Panc1 (cell line): ENCODE data around the gene TMEM106C. TPM values are rescaled to one million over a fixed set of nuclear protein-coding genes. Genes with fewer than 3 reads are reported as not detected.
"Not testable (repeated sequence)": the region's sequence is repeated elsewhere in the genome, so short reads cannot be mapped to it uniquely, and the experiment has no call there.

Experiments used
- ATAC-seq: fragments of 200-7000 bp; cut with Tn5 transposase; 2 replicates; pipeline ENCODE4 v1.9.1; 2020; ENCODE audit warnings: mild to moderate bottlenecking, moderate library complexity
- BruUV-seq: library from RNA; stranded (reverse); fragments of 400-500 nt; replicated peaks from 2 replicates; lab custom pipeline; 2021; lab: Mats Ljungman, UMichigan
- CTCF ChIA-PET: fragments of 300-600 bp; sonication (Branson Sonifier 250); formaldehyde crosslinking; loops from one replicate; lab custom pipeline; 2022; ENCODE audit warnings: antibody characterized with exemption; lab: Charles Lee
- POLR2A ChIA-PET: fragments of 300-600 bp; sonication (Branson Sonifier 250); formaldehyde crosslinking; loops from one replicate; lab custom pipeline; 2022; ENCODE audit warnings: antibody characterized with exemption; lab: Charles Lee
- DNase-seq: peaks from one replicate; pipeline ENCODE4 v3.0.0-alpha.2; 2010; ENCODE audit warnings: low read depth, low spot score
- H3K27ac ChIP-seq: 2 replicates; pipeline ENCODE4 v1.5.1; 2011; ENCODE audit warnings: mild to moderate bottlenecking, low read length, inconsistent platforms
- H3K27me3 ChIP-seq: fragments of 200-500 bp; sonication (Bioruptor generic); 2 replicates; pipeline ENCODE4 v1.6.0; 2014; ENCODE audit warnings: low read length, inconsistent platforms; ENCODE audit not compliant: control insufficient read depth, insufficient read depth
- H3K36me3 ChIP-seq: fragments of 200-500 bp; sonication (Bioruptor generic); 2 replicates; pipeline ENCODE4 v1.5.1; 2014; ENCODE audit warnings: inconsistent platforms, mild to moderate bottlenecking, low read length, moderate library complexity; ENCODE audit not compliant: control insufficient read depth, insufficient read depth
- H3K4me1 ChIP-seq: 2 replicates; pipeline ENCODE4 v1.5.1; 2011; ENCODE audit warnings: inconsistent platforms, mild to moderate bottlenecking, low read length, moderate library complexity; ENCODE audit not compliant: control insufficient read depth, insufficient read depth
- H3K4me3 ChIP-seq, 2 experiments: 2 replicates each; pipeline ENCODE4 v1.5.1; 2011 to 2012; ENCODE audit warnings: low read depth in 2 of 2, low read length in 2 of 2, mild to moderate bottlenecking in 2 of 2, inconsistent platforms in 1 of 2, moderate library complexity in 1 of 2
- H3K9me3 ChIP-seq: fragments of 200-500 bp; sonication (Bioruptor generic); 2 replicates; pipeline ENCODE4 v1.5.1; 2014; ENCODE audit warnings: low read depth, mild to moderate bottlenecking, inconsistent platforms, low read length, moderate library complexity; ENCODE audit not compliant: control insufficient read depth, insufficient read depth
- CTCF ChIP-seq: fragments of 450-650 bp; IDR thresholded peaks from 2 replicates; pipeline ENCODE4 v1.5.1; 2017; ENCODE audit warnings: mild to moderate bottlenecking
- POLR2AphosphoS5 ChIP-seq: IDR thresholded peaks from 2 replicates; pipeline ENCODE4 v1.6.1; 2012; ENCODE audit warnings: mild to moderate bottlenecking, low read depth, low read length, moderate library complexity
- REST ChIP-seq, 2 experiments: IDR thresholded peaks; 2 replicates each; pipeline ENCODE4 v1.6.1; 2011 to 2012; ENCODE audit warnings: low read depth in 2 of 2, control low read depth in 1 of 2, low read length in 1 of 2, mild to moderate bottlenecking in 1 of 2, moderate library complexity in 1 of 2; ENCODE audit not compliant: insufficient read depth in 1 of 2
- SIN3A ChIP-seq: IDR thresholded peaks from 2 replicates; pipeline ENCODE4 v1.6.1; 2012; ENCODE audit warnings: low read depth, mild to moderate bottlenecking, low read length, moderate library complexity, borderline replicate concordance; ENCODE audit not compliant: insufficient read depth
- TCF7L2 ChIP-seq: IDR thresholded peaks from 2 replicates; pipeline ENCODE4 v1.6.1; 2011; ENCODE audit warnings: mild to moderate bottlenecking, low read depth, low read length, inconsistent platforms
- in situ Hi-C: cut with HindIII; loops from 2 replicates; pipeline ENCODE4 v1.10.0; 2016; ENCODE audit warnings: low sequenced_read_pairs, low pct_unique_long_range_greater_than_20kb
- intact Hi-C: fragments of 100-400 bp; cut with micrococcal nuclease; formaldehyde crosslinking; loops from one replicate; pipeline ENCODE4 v1.10.0; 2022; ENCODE audit not compliant: unreplicated experiment
- total RNA-seq: library from RNA; stranded (reverse); gene quantifications from one replicate; pipeline ENCODE4 v1.2.1, GENCODE V29; 2021; ENCODE audit not compliant: unreplicated experiment

TMEM106C gene
- total RNA-seq, 1 experiment from 2014 or later = 93.7 TPM

- no peak for DNase-seq
- intact Hi-C loops = loop anchor here (10.0 kb wide), 1 partner anchor 210 kb away; no protein-coding TSS in a partner anchor
- no peak overlapping the region for H3K27ac ChIP-seq
- BruUV-seq = no TSS peak
- H3K4me1 ChIP-seq = no peaks in the 10 kb centered on the region
- CTCF ChIA-PET = interaction anchor here (0.8 kb wide), 1 partner anchor 9 kb away, joined by 3 read pairs; the partner anchor contains the start of gene TMEM106C
- TF ChIP-seq TCF7L2 = no peak
- TF ChIP-seq REST (IDR thresholded peaks at IDR 0.05; ENCODE audit: insufficient read depth in 1 of 2, low read depth in 2 of 2, low read length in 1 of 2) = no peak
- no peak for TF ChIP-seq POLR2AphosphoS5
- TF ChIP-seq SIN3A = no peak
- TF ChIP-seq CTCF = no peak
- no peak overlapping the region for H3K4me3 ChIP-seq
- no peak for ATAC-seq
- in situ Hi-C loops = no loop called here
- no peaks in the 10 kb centered on the region for H3K9me3 ChIP-seq
- POLR2A ChIA-PET = interaction anchor here (0.6 kb wide), 1 partner anchor 8 kb away, joined by 3 read pairs; no protein-coding TSS in a partner anchor
- H3K27me3 ChIP-seq = peaks cover 3% of the 10 kb centered on the region; the same call in 1 of the 2 replicates
- no peaks in the 10 kb centered on the region for H3K36me3 ChIP-seq
Measured at GRCh38 chr12:47954467-47955045, 8.8 kb upstream of the TMEM106C start.

DNA sequence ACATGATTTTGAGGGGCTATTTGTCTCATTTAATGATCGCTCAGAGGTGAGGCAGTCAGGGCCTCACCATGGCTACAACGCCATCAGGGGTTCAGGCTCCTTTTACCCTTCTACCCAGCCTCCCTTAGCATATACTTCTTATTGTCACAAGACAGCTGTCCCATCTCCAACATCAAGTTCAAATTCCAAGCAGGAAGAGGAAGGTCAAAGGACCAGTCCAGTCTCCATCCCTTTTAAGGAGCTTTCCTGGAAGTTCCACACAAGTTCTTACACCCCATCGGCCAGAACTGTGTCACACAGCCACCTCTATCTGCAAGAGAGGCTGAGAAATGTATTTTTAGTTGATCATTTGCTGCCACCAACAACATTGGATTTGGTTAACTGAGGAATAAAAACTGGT, 8.3 kb upstream of the TMEM106C start:
- H3K36me3 ChIP-seq = no peaks in the 10 kb centered on the region
- peaks cover 3% of the 10 kb centered on the region; the same call in 1 of the 2 replicates for H3K27me3 ChIP-seq
- no TSS peak for BruUV-seq
- POLR2A ChIA-PET = no interaction called here
- intact Hi-C loops (loop anchor here (10.0 kb wide), 1 partner anchor 210 kb away; no protein-coding TSS in a partner anchor), in situ Hi-C loops (no loop called here)
- CTCF ChIA-PET = no interaction called here
- no peak for TF ChIP-seq CTCF
- TF ChIP-seq TCF7L2 = no peak
- no peak for TF ChIP-seq REST (IDR thresholded peaks at IDR 0.05; ENCODE audit: insufficient read depth in 1 of 2, low read depth in 2 of 2, low read length in 1 of 2)
- TF ChIP-seq POLR2AphosphoS5 = no peak
- TF ChIP-seq SIN3A = no peak
- DNase-seq (no peak), ATAC-seq (no peak)
- no peak overlapping the region for H3K4me3 ChIP-seq
- no peaks in the 10 kb centered on the region for H3K4me1 ChIP-seq
- H3K27ac ChIP-seq = no peak overlapping the region
- no peaks in the 10 kb centered on the region for H3K9me3 ChIP-seq

DNA sequence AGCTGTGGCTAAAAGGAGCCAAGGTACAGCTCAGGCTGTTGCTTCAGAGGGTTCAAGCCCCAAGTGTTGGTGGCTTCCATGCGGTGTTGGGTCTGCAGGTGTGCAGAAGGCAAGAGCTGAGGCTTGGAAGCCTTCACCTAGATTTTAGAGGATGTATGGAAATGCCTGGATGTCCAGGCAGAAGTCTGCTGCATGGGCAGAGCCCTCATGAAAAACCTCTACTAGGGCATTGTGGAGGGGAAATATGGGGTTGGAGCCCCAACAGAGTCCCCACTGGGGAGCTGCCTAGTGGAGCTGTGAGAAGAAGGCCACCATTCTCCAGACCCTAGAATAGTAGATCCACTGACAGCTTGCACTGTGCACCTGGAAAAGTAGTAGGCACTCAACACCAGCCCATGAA, 5.7 kb upstream of the TMEM106C start:
- H3K27ac ChIP-seq, H3K36me3 ChIP-seq, DNase-seq, H3K4me1 ChIP-seq, H3K4me3 ChIP-seq, ATAC-seq, H3K9me3 ChIP-seq, BruUV-seq, H3K27me3 ChIP-seq, POLR2A ChIA-PET, in situ Hi-C loops: not testable (repeated sequence)
- intact Hi-C loops = loop anchor here (10.0 kb wide), 1 partner anchor 207 kb away; no protein-coding TSS in a partner anchor
- CTCF ChIA-PET = interaction anchor here (0.8 kb wide), 1 partner anchor 8 kb away, joined by 3 read pairs; no protein-coding TSS in a partner anchor
